Stomach (tissue), 4 donors: ENCODE data around the gene DYNC1LI1.

Source experiments
- CTCF ChIP-seq, 7 experiments: fragments of 450-650 bp in 4 of 7; fragments of 200-600 bp in 3 of 7; sonication (generic) in 3 of 7; IDR thresholded peaks; one replicate each; pipeline ENCODE4 v1.5.1; 2016 to 2019; ENCODE audit warnings: antibody characterized with exemption in 7 of 7, control low read depth in 2 of 7, mild to moderate bottlenecking in 1 of 7
- POLR2AphosphoS5 ChIP-seq, 3 donors: sonication (generic); formaldehyde crosslinking; IDR thresholded peaks; one replicate each; pipeline ENCODE4 v1.6.1; 2016; ENCODE audit warnings: antibody characterized with exemption in 3 of 3

GRCh38 chr3:32592696-32593353 is 22.2 kb upstream of the DYNC1LI1 start:
- no peak for TF ChIP-seq POLR2AphosphoS5 (IDR thresholded peaks at IDR 0.05)
- TF ChIP-seq CTCF (IDR thresholded peaks at IDR 0.05), result no peak
